Measurements from ENCODE around the gene RBP4.
"Not testable (repeated sequence)": the region's sequence is repeated elsewhere in the genome, so short reads cannot be mapped to it uniquely, and the experiment has no call there.

The RBP4 gene

DNA sequence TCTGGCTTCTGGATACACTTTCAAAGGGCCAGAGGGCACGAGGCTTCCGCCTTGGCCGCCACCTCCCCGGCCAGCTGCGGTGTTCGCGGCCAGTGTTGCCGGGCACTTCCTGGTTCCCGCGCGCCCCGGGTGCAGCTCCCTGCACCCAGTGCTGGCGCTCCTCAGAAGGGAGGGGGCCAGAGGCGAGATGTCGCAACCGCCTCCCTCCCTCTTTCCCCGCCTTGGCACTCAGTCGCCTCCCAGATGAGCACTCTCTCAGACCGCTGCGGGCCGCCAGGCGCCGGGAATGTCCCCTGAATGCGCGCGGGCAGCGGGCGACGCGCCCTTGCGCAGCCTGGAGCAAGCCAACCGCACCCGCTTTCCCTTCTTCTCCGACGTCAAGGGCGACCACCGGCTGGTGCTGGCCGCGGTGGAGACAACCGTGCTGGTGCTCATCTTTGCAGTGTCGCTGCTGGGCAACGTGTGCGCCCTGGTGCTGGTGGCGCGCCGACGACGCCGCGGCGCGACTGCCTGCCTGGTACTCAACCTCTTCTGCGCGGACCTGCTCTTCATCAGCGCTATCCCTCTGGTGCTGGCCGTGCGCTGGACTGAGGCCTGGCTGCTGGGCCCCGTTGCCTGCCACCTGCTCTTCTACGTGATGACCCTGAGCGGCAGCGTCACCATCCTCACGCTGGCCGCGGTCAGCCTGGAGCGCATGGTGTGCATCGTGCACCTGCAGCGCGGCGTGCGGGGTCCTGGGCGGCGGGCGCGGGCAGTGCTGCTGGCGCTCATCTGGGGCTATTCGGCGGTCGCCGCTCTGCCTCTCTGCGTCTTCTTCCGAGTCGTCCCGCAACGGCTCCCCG is 34.4 kb downstream of the RBP4 start, which contains the start of gene FFAR4:
FFAR4 (plus strand) TSS at position 231 of the 842 bp plus-strand sequence; CDS start at position 287, 56 bp downstream.
- peak in 18 of 56 donors; percentile 6 to 61 (median 20) for DNase-seq

DNA sequence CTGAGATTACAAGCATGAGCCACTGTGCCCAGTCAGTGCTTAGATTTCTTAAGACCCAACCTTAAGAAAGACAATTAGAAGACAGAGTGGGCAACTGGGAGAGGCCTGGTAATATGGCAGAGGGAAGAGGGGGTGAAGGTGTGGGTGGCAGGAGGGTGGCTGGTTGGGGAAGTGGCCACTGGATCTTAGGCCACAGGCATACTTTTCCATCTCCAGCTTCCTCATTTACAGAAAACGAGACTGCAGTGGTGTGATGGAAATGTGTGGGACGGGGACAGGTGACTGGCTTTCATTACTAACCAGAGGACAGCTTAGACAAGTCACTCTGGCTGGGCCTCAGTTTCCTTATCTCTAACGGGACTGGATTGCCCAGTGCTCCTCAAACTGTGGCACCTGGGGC is 35.6 kb downstream of the RBP4 start:
- no peak for DNase-seq

DNA sequence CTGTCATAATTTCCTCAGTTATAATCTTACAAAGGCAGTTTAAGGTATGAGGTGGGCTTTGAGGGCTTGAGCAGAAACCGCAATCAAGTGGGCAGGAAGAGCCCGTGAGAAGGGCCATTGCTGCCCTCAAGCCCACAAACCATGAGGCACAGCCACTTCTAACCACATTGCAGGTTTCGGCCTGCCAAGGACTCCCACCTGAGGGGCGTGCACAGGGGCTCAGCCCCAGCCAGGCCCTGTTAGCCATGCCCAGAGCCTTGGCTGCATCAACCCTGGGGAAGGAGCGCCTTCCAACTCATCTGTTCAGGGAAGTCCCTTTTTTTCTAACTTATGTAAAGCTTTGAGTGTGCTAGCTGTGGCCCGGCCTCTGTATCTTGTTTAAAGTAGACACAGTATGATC is 40.5 kb downstream of the RBP4 start:
- DNase-seq, result no peak

DNA sequence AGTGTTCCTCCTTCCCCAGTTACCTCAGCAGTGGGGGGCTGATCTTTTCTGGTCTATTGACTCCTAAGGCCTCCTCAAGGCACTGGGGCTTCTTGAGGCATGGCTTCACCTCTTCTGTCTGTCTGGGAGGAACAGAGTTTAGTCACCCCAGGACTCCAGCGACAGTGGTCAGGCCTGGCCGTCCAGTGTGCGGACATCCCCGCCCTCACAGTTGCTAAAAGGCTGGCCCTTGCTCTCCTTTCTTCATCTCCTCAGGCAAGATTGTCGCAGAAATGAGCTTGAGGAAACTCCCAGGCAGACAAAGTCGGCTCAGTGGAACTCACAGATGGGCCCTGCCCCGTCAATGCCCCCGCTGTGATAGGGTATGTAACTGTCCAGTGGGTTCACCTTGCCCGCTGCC is 41.5 kb downstream of the RBP4 start:
- no peak for DNase-seq

DNA sequence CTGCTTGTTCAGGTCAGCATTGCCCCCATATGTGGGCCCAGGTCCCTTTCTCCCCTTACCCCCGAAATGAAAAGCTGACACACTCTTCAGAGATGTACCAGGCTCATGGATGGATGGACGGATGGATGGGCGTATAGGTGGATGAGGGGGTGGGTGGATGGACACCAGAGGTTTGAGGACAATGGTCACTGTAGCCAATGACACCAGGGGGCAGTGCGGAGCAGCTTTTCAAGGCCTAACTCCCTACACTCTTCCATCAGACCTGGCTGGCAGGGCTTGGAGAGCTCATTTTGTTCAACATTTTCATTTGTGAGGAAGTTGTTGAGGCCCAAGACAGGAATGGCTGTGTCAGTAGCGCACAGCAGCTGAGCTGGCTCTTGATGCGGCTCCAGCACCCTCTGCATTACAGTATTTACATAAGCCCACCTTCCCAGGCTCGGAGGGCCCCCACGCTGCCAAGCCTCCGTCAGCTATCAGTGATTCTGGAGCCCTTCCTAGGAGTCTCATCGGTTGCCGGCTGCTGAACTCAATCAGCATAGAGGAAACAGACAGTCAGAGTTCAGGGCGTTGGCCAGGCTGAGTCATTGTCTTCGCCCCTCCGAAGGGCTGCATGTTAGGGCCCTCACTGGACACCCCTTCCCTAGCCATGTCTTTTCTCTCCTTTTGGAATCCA is 46.1 kb downstream of the RBP4 start:
- DNase-seq, result peak in 30 of 56 donors; percentile 12 to 67 (median 30)

DNA sequence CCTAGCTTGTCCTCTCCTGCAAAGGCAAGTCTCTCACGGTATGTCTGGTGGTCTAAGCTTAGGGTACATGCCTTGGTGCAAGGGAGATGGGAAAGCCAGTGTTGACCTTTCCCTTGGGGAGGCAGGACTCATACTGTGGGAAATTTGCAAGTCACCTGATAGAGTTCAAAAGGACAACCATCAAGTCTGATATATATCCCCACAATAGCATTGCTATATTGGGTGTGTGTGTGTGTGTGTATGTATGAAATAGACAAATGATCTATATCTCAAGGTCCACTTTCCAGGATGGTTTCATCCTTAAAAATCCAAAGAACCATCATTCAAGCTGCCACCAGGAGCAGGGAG is 46.7 kb downstream of the RBP4 start:
- DNase-seq, result no peak

DNA sequence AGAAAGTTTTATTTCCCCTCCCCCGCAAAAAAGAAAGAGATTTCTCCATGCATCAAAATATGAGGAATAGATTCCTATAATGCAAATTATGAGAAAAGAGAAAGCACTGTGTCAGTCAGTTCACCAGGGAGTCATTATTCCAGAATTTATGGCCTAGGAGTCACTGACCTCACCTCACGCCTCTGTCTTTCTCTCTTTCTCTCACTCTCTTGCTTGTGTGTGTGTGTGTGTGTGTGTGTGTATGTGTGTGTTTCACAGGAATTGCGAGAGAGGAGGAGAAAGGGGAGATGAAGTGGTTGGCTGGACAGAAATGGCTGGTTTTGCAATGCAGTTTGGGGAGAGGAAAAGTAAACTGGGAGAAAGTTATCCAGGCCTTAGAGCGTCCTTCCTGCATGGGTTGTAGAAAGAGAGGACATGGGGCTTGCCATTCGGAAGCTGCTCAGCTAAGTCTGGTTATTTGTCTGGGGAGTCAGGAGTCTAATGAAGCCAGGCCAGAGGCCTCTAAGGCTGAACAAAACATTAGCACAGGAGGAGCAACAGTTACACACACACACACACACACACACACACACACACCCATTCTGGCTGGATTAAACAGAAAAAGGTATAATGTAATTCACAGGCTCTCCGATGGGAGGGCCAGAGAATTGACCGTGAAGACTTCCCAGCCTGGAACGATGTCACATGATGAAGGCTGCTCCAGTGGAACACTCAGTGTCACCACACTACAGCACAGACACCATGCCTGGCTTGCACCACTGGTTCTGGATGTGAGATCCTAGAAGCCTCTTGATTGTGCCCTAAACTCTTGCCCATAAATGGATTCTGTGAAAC is 47.3 kb downstream of the RBP4 start:
- DNase-seq, result no peak

DNA sequence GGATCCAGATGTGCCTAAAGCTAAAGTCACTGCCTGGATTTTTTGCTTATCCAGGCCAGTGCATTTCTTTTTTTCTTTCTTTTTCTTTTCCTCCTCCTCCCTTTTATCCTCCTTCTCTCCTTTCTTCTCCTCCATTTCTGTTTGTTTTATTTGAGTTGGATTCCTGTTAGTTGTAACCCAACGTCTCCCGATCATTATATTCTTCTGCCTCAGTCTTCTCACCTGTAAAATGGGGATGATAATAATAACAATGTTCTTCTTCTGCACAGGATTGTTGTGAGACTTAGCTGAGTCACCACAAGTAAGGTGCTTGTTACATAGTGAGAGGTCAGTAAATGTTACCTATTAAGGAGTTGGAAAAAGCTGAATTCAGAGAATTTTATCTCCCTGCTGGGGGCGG is 48.3 kb downstream of the RBP4 start:
- DNase-seq, result no peak

DNA sequence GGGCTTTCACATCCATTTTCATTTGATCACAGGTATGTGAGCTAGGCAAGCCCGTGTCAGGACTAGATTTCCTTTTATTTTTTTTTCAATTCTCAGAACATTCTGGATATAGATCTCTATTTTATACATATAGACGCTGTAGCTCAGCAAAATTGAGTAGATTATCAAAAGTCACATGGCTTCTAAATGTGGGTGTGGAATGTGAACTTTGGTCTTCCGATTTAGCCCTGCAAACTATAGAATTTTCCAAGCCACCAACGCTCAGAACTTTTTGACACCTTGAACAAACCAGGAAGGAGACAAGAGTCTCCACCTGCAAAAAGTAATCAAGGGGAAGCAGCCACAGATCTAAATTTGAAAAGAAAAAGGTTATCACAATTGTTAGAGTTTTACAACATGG is 50.4 kb downstream of the RBP4 start:
- DNase-seq, result no peak

DNA sequence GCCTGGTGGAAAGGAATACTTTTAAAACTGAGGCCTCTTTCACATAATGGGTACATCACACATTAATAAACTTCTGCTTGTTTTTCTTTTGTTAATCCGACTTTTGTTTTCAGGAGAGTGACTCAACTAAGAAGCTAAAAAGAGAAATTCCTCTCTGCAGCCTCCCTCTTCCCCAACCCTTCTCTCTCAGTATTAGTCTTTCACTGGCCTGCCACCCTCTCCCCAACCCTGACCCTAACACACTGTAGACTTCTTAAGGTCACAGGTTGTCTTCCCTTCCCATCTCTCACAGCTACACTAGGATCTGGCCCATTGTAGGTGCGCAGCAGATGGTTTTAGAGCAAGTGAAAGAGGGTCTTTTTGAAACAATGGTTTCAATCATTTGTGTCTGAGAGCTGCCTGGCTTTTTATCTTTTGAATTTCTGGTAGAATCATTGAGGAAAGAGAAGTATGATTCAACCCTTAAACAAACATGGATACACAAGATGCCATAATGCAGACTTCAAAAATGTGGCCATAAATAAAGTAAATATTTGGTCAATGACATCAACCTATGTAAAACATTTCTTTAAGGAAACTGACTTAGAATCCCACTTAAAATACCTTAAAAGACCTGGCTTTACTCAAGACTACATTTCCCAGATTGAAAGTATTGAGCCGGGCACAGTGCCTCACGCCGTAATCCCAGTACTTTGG is 52.5 kb downstream of the RBP4 start:
- no peak for DNase-seq

DNA sequence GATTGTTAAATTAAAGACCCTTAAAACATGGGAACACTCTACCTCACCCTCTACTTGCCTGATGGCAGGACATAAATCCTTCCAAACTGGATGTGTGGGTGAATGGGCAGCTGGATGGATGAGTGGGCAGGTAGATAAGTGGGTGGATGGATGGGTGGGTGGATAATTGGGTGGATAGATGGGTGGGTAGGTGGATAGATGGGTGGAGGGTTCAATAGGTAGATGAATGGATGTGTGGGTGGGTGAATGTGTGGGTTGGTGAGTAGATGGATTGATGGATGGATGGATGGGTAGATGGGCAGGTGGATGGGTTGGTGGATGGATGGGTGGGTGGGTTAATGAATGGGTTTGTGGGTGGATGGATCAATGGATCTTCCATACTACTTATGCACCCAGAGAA is 53.5 kb downstream of the RBP4 start:
- DNase-seq, result no peak

DNA sequence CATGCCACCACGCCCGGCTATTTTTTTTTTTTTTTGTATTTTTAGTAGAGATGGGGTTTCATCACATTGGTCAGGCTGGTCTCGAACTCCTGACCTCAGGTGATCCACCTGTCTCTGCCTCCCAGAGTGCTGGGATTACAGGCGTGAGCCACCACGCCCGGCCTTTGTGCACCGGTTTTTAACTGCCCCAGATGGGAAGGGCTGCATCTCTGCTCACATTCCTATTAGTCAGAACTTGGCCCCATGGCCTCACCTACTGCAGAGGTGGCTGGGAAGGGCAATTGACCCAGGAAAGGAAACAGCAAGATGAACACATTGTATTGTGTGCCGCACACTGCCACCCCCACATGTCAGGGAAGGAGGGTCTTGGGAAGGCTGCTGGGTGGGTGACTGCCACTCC is 54.0 kb downstream of the RBP4 start:
- not testable (repeated sequence) for DNase-seq

DNA sequence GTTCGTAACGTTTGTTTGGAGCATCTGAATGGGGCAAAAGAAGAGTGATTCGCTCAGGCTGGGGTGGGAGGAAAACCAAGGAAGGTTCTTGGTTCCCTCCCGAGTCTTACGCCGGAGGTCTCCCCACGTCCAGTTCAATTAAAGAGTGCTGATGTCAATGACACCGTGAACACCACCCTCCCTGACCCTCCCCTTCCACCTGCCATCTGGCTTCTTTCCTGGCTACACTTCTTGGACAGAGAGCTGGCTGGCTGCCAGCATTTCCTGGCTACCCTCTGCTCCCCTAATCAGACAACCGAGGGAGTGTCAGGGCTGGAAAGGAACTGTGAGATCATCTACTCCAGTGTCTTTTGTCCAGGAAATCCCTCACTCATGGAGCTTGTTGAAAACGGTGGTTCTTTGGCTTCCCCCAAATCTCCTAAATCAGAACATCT is 58.7 kb downstream of the RBP4 start:
- peak in 1 of 56 donors; percentile 37 for DNase-seq
